Natural killer cell (primary cell): ENCODE measurements around the gene ZNF140. TPM values are rescaled to one million over a fixed set of nuclear protein-coding genes. Genes with fewer than 3 reads are reported as not detected.

ENCODE experiments used
- ATAC-seq, 3 donors: fragments of 150-1000 bp in 2 of 3; fragments of 200-7000 bp in 1 of 3; cut with Tn5 transposase; 1 replicate in 1 of 3; 2 replicates in 2 of 3; pipeline ENCODE4 v1.10.0; 2021; ENCODE audit warnings: mild to moderate bottlenecking in 2 of 3, moderate library complexity in 2 of 3
- DNase-seq, 2 donors: peaks; one replicate each; pipeline versions ENCODE4 v3.0.0 to v3.0.0-alpha.2; 2013 to 2021; ENCODE audit warnings: mixed read lengths in 1 of 2
- H3K27ac ChIP-seq: one replicate; pipeline ENCODE4 v1.5.1; 2013; ENCODE audit warnings: mild to moderate bottlenecking, low read length
- H3K27me3 ChIP-seq: one replicate; pipeline ENCODE4 v1.6.1; 2013; ENCODE audit warnings: low read length; ENCODE audit not compliant: control insufficient read depth, insufficient read depth
- H3K36me3 ChIP-seq: one replicate; pipeline ENCODE4 v1.6.1; 2013; ENCODE audit warnings: low read length; ENCODE audit not compliant: control insufficient read depth, insufficient read depth
- H3K4me1 ChIP-seq: one replicate; pipeline ENCODE4 v1.6.1; 2013; ENCODE audit warnings: low read length; ENCODE audit not compliant: control insufficient read depth, insufficient read depth
- H3K4me3 ChIP-seq: one replicate; pipeline ENCODE4 v1.5.1; 2013; ENCODE audit warnings: low read length
- H3K9me3 ChIP-seq: one replicate; pipeline ENCODE4 v1.6.1; 2013; ENCODE audit warnings: low read length; ENCODE audit not compliant: control insufficient read depth, insufficient read depth
- H3K27ac Mint-ChIP-seq, 2 donors: one replicate each; pipeline ENCODE4 v1.8.0; 2022; ENCODE audit warnings: mild to moderate bottlenecking in 2 of 2, mixed read lengths in 2 of 2, moderate library complexity in 1 of 2
- H3K27me3 Mint-ChIP-seq, 2 donors: one replicate each; pipeline ENCODE4 v1.8.0; 2022; ENCODE audit warnings: low read depth in 2 of 2, mixed read lengths in 2 of 2
- H3K36me3 Mint-ChIP-seq: one replicate; pipeline ENCODE4 v1.8.0; 2022; ENCODE audit warnings: mixed read lengths
- H3K4me1 Mint-ChIP-seq, 2 donors: one replicate each; pipeline ENCODE4 v1.8.0; 2022; ENCODE audit warnings: mixed read lengths in 2 of 2
- H3K4me3 Mint-ChIP-seq: one replicate; pipeline ENCODE4 v1.8.0; 2022; ENCODE audit warnings: mild to moderate bottlenecking, moderate library complexity, mixed read lengths
- H3K9me3 Mint-ChIP-seq, 2 donors: one replicate each; pipeline ENCODE4 v1.8.0; 2022; ENCODE audit warnings: mixed read lengths in 2 of 2
- WGBS: methylation state at CpG from one replicate; pipeline ENCODE4 v1.1.7; 2013; ENCODE audit warnings: missing lambda C conversion rate; ENCODE audit not compliant: insufficient coverage; 5-methylcytosine and 5-hydroxymethylcytosine counted together
- intact Hi-C: fragments of 100-400 bp; cut with micrococcal nuclease; formaldehyde crosslinking; loops from one replicate; pipeline ENCODE4 v1.14.2; 2022
- total RNA-seq, 4 donors: library from RNA; stranded (reverse); fragments of 120-200 nt in 1 of 4; gene quantifications; one replicate each; pipeline versions ENCODE4 v1.2.3 to v1.2.4, GENCODE V29; 2013 to 2022
- TF ChIP-seq, protein P1 (sequence below): fragments of 200-600 bp; IDR thresholded peaks from one replicate; pipeline ENCODE4 v1.8.0; 2022; ENCODE audit warnings: antibody characterized with exemption

The ZNF140 gene
- total RNA-seq: 10 to 100 TPM in 1 of 3 donors, 1 to 10 TPM in 2; 8.8 to 15.4 (median 9.9) TPM
- 30.5 TPM for total RNA-seq (2013)

DNA sequence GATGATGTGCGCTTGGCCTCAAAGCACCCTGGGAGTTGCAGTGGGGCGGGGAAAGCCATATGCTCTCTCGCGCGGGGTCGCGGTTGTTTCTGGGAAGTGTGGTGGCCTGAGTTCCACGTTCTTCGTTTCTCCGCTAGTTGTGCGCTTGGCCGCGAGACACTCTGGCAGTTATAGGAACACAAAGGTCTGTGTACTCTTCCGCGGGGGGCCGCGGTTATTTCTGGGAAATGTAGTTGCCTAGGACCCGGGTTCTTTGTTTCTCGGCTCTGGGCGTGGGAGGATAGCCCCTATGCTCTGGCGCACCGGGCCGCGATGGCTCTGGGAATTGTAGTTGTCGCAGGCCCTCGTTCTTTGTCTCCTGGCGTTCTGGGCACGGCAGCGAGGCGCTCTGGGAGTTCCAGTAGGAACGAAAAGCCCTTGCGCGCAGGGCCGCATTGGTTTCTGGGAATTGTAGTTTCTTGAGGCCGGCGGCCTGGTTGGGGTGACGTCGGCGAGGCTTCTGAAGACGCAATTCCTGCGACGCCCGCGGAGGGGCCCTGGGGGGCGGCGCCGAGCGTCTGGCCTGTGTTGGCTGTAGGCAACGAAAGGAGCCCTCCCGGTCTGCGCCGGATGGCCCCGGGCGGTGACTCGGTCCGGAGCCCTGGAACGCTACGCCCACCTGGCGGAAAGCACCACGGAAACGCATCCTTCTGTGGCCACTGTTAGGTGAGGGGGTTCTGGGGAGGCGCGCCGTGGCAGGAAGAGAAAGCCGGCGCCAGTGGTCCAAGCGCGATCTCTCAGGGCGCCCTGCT lies at the start of gene ZNF140:
TSS of gene ZNF140 (plus strand) at position 556 of the 791 bp plus-strand sequence. CDS start 398 bp downstream, outside the sequence.
- ATAC-seq (peak; percentile 63 to 84 (median 65)), DNase-seq (peak; percentile 95 to 97)
- Histone ChIP-seq H3K4me3 (peak within 1 kb of the TSS; percentile 62), H3K4me1 (peaks cover 16% of the 10 kb centered on the region), H3K36me3 (peaks cover 24% of the 10 kb centered on the region), H3K27ac (peak within 1 kb of the TSS; percentile 88), H3K27me3 (no peaks in the 10 kb centered on the region), H3K9me3 (peaks cover 60% of the 10 kb centered on the region)
- Mint-ChIP-seq H3K27ac (no peak within 1 kb of the TSS), H3K9me3 (peaks cover 11 to 18% of the 10 kb centered on the region in 2 donors), H3K36me3 (peaks cover 46% of the 10 kb centered on the region), H3K27me3 (peaks cover 0 to 2% of the 10 kb centered on the region in 2 donors), H3K4me3 (no peak within 1 kb of the TSS), H3K4me1 (peaks cover 4 to 7% of the 10 kb centered on the region in 2 donors)
- TF ChIP-seq, protein P1, sequence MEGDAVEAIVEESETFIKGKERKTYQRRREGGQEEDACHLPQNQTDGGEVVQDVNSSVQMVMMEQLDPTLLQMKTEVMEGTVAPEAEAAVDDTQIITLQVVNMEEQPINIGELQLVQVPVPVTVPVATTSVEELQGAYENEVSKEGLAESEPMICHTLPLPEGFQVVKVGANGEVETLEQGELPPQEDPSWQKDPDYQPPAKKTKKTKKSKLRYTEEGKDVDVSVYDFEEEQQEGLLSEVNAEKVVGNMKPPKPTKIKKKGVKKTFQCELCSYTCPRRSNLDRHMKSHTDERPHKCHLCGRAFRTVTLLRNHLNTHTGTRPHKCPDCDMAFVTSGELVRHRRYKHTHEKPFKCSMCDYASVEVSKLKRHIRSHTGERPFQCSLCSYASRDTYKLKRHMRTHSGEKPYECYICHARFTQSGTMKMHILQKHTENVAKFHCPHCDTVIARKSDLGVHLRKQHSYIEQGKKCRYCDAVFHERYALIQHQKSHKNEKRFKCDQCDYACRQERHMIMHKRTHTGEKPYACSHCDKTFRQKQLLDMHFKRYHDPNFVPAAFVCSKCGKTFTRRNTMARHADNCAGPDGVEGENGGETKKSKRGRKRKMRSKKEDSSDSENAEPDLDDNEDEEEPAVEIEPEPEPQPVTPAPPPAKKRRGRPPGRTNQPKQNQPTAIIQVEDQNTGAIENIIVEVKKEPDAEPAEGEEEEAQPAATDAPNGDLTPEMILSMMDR: no peak
- WGBS: under 1% methylated on average over 69 of the region's 69 CpGs
- intact Hi-C loops: loop anchor here (1.0 kb wide), 7 partner anchors 43 to 193 kb away; partner anchors contain the start of genes CHFR, ZNF10, ZNF26 and ZNF268

DNA sequence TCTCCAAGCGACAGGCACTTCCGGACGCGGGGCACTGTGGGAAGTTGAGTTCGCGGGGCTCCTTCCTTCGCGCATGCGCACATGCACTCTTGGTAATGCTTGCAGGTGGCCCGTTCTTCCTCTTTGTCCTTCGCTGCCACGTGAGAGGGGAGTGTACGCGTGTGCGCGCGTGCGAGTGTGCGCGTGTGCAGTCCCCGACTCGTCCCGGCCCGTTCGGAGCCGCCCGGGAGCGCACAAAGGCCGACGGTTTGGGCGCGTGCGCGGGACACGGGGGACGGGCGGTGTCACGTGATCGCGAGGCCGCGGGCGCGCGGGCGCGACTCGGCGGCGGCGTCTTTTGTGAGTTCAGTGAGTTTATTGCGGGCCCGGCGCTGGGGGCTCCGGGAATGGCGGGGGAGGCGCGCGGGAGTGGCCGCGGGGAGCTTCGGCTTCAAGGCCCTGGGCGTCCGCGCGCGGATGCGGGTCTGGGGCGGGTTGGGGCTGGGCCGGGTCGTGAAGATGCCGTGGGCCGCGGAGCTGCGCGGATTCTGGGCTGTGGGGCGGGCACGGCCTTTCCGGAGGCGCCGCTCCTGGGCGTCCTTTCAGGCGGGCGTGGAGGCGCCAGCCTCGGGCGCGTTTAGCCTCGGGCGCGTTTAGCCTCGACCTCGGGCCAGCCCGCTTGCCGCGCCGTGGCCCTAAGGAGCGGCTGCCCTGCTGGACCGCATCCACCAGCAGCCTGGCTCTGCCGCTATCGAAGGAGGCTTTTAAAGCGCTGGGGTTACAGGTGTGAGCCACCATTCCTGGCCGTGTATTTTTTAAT lies 43.3 kb upstream of the ZNF140 start, which contains the start of gene ZNF84:
TSS of gene ZNF84 (plus strand) at position 303 of the 799 bp plus-strand sequence. CDS start 3,959 bp downstream, outside the sequence.
- H3K4me1 Mint-ChIP-seq: peaks cover 5 to 15% of the 10 kb centered on the region in 2 donors
- TF ChIP-seq, protein P1: no peak
- peaks cover 30% of the 10 kb centered on the region for H3K9me3 ChIP-seq
- under 1% methylated on average over 102 of the region's 103 CpGs for WGBS
- H3K36me3 Mint-ChIP-seq: peaks cover 26% of the 10 kb centered on the region
- peak; percentile 93 to 99 for DNase-seq
- peak within 1 kb of the TSS; percentile 71 for H3K4me3 ChIP-seq
- peaks cover 9 to 30% of the 10 kb centered on the region in 2 donors for H3K9me3 Mint-ChIP-seq
- H3K4me1 ChIP-seq: peaks cover 4% of the 10 kb centered on the region
- H3K27me3 ChIP-seq: no peaks in the 10 kb centered on the region
- peak; percentile 86 to 97 (median 87) for ATAC-seq
- H3K27ac ChIP-seq: peak within 1 kb of the TSS; percentile 97
- H3K27me3 Mint-ChIP-seq: peaks cover 0 to 10% of the 10 kb centered on the region in 2 donors
- peak within 1 kb of the TSS; percentile 98 for H3K4me3 Mint-ChIP-seq
- intact Hi-C loops: loop anchor here (1.0 kb wide), 6 partner anchors 43 to 150 kb away; partner anchors contain the start of genes CHFR, ZNF10, ZNF140 and ZNF26
- peaks cover 15% of the 10 kb centered on the region for H3K36me3 ChIP-seq
- peak within 1 kb of the TSS; percentile 94 to 96 for H3K27ac Mint-ChIP-seq

DNA sequence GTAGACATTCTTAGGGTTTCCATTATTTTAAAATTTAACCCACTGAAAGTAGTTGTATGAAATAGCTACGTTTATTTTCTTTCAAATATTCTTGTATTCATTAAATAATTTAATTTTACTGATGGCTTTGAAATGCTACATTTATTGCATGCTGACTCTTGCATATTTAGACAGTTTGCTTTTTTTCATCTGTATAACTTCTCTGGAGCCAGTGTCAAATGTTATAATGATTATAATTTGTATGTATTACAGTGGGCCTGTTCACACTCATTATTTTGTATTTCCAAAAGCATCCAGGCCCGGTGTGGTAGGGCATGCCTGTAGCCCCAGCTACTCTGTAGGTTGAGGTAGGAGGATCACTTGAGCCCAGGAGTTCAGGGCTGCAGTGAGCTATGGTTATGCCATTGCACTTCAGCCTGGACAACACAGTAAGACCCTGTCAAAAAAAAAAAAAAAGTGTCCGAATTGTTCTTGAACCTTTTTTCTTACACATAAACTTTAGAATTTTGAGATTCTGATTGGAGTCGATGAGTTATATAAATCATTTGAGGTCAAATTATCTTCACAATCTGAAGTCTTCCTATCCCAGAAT lies 42.5 kb upstream of the ZNF140 start:
- peaks cover 4% of the 10 kb centered on the region for H3K4me1 ChIP-seq
- Mint-ChIP-seq H3K27me3 (peaks cover 0 to 10% of the 10 kb centered on the region in 2 donors), H3K36me3 (peaks cover 34% of the 10 kb centered on the region), H3K4me1 (peaks cover 5 to 15% of the 10 kb centered on the region in 2 donors), H3K9me3 (peaks cover 11 to 33% of the 10 kb centered on the region in 2 donors), H3K4me3 (peak overlapping the region; percentile 98), H3K27ac (peak overlapping the region; percentile 94 to 96)
- no peaks in the 10 kb centered on the region for H3K27me3 ChIP-seq
- H3K36me3 ChIP-seq: peaks cover 19% of the 10 kb centered on the region
- TF ChIP-seq, protein P1: no peak
- intact Hi-C loops: no loop called here
- peaks cover 34% of the 10 kb centered on the region for H3K9me3 ChIP-seq
- H3K27ac ChIP-seq: peak overlapping the region; percentile 97
- H3K4me3 ChIP-seq: peak overlapping the region; percentile 71
- DNase-seq: no peak
- WGBS: 71% methylated on average over 1 of the region's 4 CpGs
- no peak for ATAC-seq
